ENCODE results near the gene TIPRL. TPM values are rescaled to one million over a fixed set of nuclear protein-coding genes. Genes with fewer than 3 reads are reported as not detected.
"Not testable (repeated sequence)": the region's sequence is repeated elsewhere in the genome, so short reads cannot be mapped to it uniquely, and the experiment has no call there.

Gene TIPRL
- total RNA-seq, 1 donor from 2014 or later: 20.4 TPM

DNA sequence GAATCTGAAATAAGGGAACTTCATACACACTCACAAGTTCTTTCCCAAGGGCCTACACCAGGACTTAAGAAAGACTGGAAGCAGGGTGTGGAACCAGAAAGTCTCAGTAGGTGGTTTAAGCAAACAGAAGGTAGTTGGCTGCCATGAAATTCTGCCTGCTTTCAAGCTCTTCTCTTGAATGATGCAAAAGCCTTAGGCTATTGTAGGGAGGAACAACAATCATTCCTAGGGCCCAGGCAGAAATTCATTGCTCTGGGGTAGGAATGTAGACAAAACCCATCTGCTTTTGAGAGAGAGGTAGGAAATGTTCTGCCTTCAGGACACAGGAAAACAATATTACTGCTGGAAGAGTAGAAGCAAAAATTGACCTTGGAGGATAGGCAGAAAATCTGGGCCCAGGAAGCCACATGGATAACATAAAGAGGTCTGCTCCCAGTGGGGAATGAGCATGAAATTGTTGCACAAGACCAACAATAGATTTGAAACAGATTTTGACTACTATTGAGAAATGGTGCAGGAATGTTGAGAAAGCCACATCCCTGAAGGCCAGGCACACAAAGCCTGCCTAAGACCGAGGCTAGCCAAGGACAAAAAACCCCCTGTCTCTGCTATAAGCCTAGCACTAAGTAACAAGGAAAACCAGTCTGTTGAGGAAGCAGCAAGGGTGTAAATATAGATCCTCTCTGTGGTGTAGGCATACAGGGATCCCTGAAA lies 24.3 kb downstream of the TIPRL start:
- TF ChIP-seq, protein P1, sequence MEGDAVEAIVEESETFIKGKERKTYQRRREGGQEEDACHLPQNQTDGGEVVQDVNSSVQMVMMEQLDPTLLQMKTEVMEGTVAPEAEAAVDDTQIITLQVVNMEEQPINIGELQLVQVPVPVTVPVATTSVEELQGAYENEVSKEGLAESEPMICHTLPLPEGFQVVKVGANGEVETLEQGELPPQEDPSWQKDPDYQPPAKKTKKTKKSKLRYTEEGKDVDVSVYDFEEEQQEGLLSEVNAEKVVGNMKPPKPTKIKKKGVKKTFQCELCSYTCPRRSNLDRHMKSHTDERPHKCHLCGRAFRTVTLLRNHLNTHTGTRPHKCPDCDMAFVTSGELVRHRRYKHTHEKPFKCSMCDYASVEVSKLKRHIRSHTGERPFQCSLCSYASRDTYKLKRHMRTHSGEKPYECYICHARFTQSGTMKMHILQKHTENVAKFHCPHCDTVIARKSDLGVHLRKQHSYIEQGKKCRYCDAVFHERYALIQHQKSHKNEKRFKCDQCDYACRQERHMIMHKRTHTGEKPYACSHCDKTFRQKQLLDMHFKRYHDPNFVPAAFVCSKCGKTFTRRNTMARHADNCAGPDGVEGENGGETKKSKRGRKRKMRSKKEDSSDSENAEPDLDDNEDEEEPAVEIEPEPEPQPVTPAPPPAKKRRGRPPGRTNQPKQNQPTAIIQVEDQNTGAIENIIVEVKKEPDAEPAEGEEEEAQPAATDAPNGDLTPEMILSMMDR (IDR thresholded peaks at IDR 0.05): no peak
- TF ChIP-seq POLR2A (IDR thresholded peaks at IDR 0.05) (no peak), POLR2AphosphoS5 (IDR thresholded peaks at IDR 0.05; ENCODE audit: insufficient read depth in 1 of 2, low read depth in 1 of 2) (peak in 1 of 2 donors; percentile 33)
- DNase-seq (ENCODE audit: extremely low spot score in 2 of 2): no peak
- H3K27me3 ChIP-seq: no peaks in the 10 kb centered on the region
- H3K27ac ChIP-seq: no peak overlapping the region
- H3K36me3 ChIP-seq: peaks cover 0 to 18% of the 10 kb centered on the region in 2 donors
- H3K4me3 ChIP-seq: no peak overlapping the region
- no peaks in the 10 kb centered on the region for H3K4me1 ChIP-seq
- no peaks in the 10 kb centered on the region for H3K9me3 ChIP-seq
- intact Hi-C loops (cut with DNase I): no loop called here

DNA sequence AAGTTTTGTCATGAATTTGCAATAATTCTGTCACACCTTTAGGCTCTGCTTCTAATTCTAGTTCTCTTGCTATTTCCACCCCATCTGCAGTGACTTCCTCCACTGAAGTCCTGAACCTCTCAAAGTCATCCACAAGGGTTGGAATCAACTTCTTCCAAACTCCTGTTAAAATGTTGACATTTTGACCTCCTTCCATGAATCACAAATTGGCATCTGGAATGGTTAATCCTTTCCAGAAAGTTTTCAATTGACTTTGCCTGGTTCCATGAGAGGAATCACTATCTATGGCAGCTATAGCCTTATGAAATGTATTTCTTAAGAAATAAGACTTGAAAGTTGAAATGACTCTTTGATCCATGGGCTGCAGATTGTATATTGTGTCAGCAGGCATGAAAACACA lies 27.3 kb downstream of the TIPRL start:
- Histone ChIP-seq H3K27ac (no peak overlapping the region), H3K36me3 (no peaks in the 10 kb centered on the region), H3K27me3 (no peaks in the 10 kb centered on the region), H3K9me3 (no peaks in the 10 kb centered on the region), H3K4me1 (no peaks in the 10 kb centered on the region), H3K4me3 (no peak overlapping the region)
- intact Hi-C loops (cut with DNase I): no loop called here
- no peak for DNase-seq (ENCODE audit: extremely low spot score in 2 of 2)
- no peak for TF ChIP-seq POLR2A (IDR thresholded peaks at IDR 0.05)
- TF ChIP-seq POLR2AphosphoS5 (IDR thresholded peaks at IDR 0.05; ENCODE audit: insufficient read depth in 1 of 2, low read depth in 1 of 2): no peak
- TF ChIP-seq, protein P1 (IDR thresholded peaks at IDR 0.05): no peak

- H3K27ac ChIP-seq; H3K4me1 ChIP-seq; H3K9me3 ChIP-seq; H3K36me3 ChIP-seq; H3K4me3 ChIP-seq; intact Hi-C loops (cut with DNase I); H3K27me3 ChIP-seq; DNase-seq (ENCODE audit: extremely low spot score in 2 of 2): not testable (repeated sequence)
Observed at GRCh38 chr1:168207673-168208072, 28.9 kb downstream of the TIPRL start.

DNA sequence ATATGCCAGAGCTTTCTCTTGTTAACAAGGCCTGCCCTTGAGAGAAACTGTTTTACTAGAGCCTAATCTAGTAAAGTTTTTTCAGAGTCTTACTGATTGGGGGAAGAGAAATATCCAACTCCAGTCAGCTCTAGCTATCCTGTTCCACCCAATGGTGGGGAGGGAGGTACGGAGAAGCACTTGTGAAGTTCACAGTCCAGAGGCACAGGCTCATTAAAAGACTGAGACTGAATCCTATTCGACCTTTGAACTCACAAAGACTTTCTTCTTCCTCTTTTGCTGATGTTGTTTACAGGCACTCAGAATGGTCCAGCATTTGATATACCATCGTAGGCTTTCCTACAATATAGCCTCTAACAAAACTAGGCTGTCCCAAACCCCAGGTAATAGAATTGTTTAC lies 31.6 kb downstream of the TIPRL start:
- Histone ChIP-seq H3K27me3 (no peaks in the 10 kb centered on the region), H3K36me3 (no peaks in the 10 kb centered on the region), H3K4me1 (no peaks in the 10 kb centered on the region), H3K9me3 (no peaks in the 10 kb centered on the region), H3K27ac (no peak overlapping the region), H3K4me3 (no peak overlapping the region)
- no peak for TF ChIP-seq POLR2AphosphoS5 (IDR thresholded peaks at IDR 0.05; ENCODE audit: insufficient read depth in 1 of 2, low read depth in 1 of 2)
- TF ChIP-seq POLR2A (IDR thresholded peaks at IDR 0.05): no peak
- TF ChIP-seq, protein P1 (IDR thresholded peaks at IDR 0.05): no peak
- intact Hi-C loops (cut with DNase I): no loop called here
- no peak for DNase-seq (ENCODE audit: extremely low spot score in 2 of 2)

- H3K4me3 ChIP-seq: no peak overlapping the region
- no peaks in the 10 kb centered on the region for H3K36me3 ChIP-seq
- H3K9me3 ChIP-seq: no peaks in the 10 kb centered on the region
- DNase-seq (ENCODE audit: extremely low spot score in 2 of 2): no peak
- H3K27ac ChIP-seq: no peak overlapping the region
- no peaks in the 10 kb centered on the region for H3K4me1 ChIP-seq
- intact Hi-C loops (cut with DNase I): no loop called here
- TF ChIP-seq POLR2AphosphoS5 (IDR thresholded peaks at IDR 0.05; ENCODE audit: insufficient read depth in 1 of 2, low read depth in 1 of 2): no peak
- TF ChIP-seq, protein P1 (IDR thresholded peaks at IDR 0.05): no peak
- no peak for TF ChIP-seq POLR2A (IDR thresholded peaks at IDR 0.05)
- no peaks in the 10 kb centered on the region for H3K27me3 ChIP-seq
Observed at GRCh38 chr1:168213349-168213748, 34.6 kb downstream of the TIPRL start.
